ENCODE results near the gene RPN1.
"Not testable (repeated sequence)": the region's sequence is repeated elsewhere in the genome, so short reads cannot be mapped to it uniquely, and the experiment has no call there.

The RPN1 gene

GRCh38 chr3:128607710-128608048 is 42.9 kb downstream of the RPN1 start:
- DNase-seq = no peak

GRCh38 chr3:128606094-128606493 is 44.5 kb downstream of the RPN1 start:
- DNase-seq = no peak

GRCh38 chr3:128605091-128606046 is 45.2 kb downstream of the RPN1 start:
- DNase-seq = no peak

- DNase-seq = peak; percentile 80
Measured at GRCh38 chr3:128603811-128604775, 46.5 kb downstream of the RPN1 start.

GRCh38 chr3:128603313-128603712 is 47.3 kb downstream of the RPN1 start:
- DNase-seq = no peak

- peak; percentile 68 for DNase-seq
Measured at GRCh38 chr3:128598884-128599664, 51.5 kb downstream of the RPN1 start.

- no peak for DNase-seq
Measured at GRCh38 chr3:128597900-128598299, 52.7 kb downstream of the RPN1 start.

GRCh38 chr3:128592864-128593263 is 57.8 kb downstream of the RPN1 start:
- DNase-seq = no peak

- peak; percentile 81 for DNase-seq
Measured at GRCh38 chr3:128591738-128592426, 58.7 kb downstream of the RPN1 start.

- peak; percentile 48 for DNase-seq
Measured at GRCh38 chr3:128590948-128591347, 59.7 kb downstream of the RPN1 start.

- not testable (repeated sequence) for DNase-seq
Measured at GRCh38 chr3:128589985-128590384, 60.6 kb downstream of the RPN1 start.

GRCh38 chr3:128588147-128588546 is 62.5 kb downstream of the RPN1 start:
- no peak for DNase-seq

GRCh38 chr3:128587391-128587790 is 63.2 kb downstream of the RPN1 start:
- DNase-seq = no peak

- DNase-seq = not testable (repeated sequence)
Measured at GRCh38 chr3:128586932-128587331, 63.7 kb downstream of the RPN1 start.

- DNase-seq = not testable (repeated sequence)
Measured at GRCh38 chr3:128586391-128586790, 64.2 kb downstream of the RPN1 start.

- no peak for DNase-seq
Measured at GRCh38 chr3:128585974-128586373, 64.6 kb downstream of the RPN1 start.

- DNase-seq = peak; percentile 72
Measured at GRCh38 chr3:128585189-128585588, 65.4 kb downstream of the RPN1 start.

- DNase-seq = peak; percentile 96
Measured at GRCh38 chr3:128584412-128585020, 66.1 kb downstream of the RPN1 start.

GRCh38 chr3:128581566-128581965 is 69.1 kb downstream of the RPN1 start:
- no peak for DNase-seq

GRCh38 chr3:128579927-128580326 is 70.7 kb downstream of the RPN1 start:
- DNase-seq = no peak

- no peak for DNase-seq
Measured at GRCh38 chr3:128578346-128578745, 72.3 kb downstream of the RPN1 start.

GRCh38 chr3:128577711-128578110 is 72.9 kb downstream of the RPN1 start:
- no peak for DNase-seq

Data from hematopoietic multipotent progenitor cell treated with erythropoietin and hydrocortisone succinate and interleukin-3 and kit ligand, for 6 days (in vitro differentiated cells).